ENCODE measurements around the gene ZDHHC14.

Gene ZDHHC14

GRCh38 chr6:157428427-157429202 lies 47.6 kb downstream of the ZDHHC14 start:
- no peak overlapping the region for H3K4me3 ChIP-seq (ENCODE audit: low read depth, low read length)
- TF ChIP-seq, protein P1, sequence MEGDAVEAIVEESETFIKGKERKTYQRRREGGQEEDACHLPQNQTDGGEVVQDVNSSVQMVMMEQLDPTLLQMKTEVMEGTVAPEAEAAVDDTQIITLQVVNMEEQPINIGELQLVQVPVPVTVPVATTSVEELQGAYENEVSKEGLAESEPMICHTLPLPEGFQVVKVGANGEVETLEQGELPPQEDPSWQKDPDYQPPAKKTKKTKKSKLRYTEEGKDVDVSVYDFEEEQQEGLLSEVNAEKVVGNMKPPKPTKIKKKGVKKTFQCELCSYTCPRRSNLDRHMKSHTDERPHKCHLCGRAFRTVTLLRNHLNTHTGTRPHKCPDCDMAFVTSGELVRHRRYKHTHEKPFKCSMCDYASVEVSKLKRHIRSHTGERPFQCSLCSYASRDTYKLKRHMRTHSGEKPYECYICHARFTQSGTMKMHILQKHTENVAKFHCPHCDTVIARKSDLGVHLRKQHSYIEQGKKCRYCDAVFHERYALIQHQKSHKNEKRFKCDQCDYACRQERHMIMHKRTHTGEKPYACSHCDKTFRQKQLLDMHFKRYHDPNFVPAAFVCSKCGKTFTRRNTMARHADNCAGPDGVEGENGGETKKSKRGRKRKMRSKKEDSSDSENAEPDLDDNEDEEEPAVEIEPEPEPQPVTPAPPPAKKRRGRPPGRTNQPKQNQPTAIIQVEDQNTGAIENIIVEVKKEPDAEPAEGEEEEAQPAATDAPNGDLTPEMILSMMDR (IDR thresholded peaks at IDR 0.05; ENCODE audit: low read depth, low read length): no peak

DNA sequence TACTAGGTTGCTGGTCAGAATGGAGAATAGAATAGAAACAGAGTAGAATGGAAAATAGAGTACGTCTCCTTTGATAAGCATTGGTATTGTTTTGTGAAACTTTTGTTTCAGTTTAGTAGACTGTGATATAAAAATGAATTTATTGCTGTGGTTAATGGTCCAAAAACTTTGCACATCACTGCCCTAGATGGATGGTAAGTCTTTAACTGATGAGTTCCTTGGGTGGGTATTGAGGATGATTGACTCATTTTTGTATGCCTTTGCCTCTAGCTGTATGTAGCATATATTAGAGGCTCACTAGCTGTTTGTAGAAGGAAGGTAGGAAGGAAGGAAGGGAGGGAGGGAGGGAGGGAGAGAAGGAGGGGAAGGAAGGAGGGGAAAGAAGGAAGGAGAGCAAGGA lies 48.3 kb downstream of the ZDHHC14 start:
- no peak overlapping the region for H3K4me3 ChIP-seq (ENCODE audit: low read depth, low read length)
- TF ChIP-seq, protein P1 (IDR thresholded peaks at IDR 0.05; ENCODE audit: low read depth, low read length): no peak

- H3K4me3 ChIP-seq (ENCODE audit: low read depth, low read length): no peak overlapping the region
- TF ChIP-seq, protein P1 (IDR thresholded peaks at IDR 0.05; ENCODE audit: low read depth, low read length): no peak
Observed at GRCh38 chr6:157430834-157431233, 49.8 kb downstream of the ZDHHC14 start.

DNA sequence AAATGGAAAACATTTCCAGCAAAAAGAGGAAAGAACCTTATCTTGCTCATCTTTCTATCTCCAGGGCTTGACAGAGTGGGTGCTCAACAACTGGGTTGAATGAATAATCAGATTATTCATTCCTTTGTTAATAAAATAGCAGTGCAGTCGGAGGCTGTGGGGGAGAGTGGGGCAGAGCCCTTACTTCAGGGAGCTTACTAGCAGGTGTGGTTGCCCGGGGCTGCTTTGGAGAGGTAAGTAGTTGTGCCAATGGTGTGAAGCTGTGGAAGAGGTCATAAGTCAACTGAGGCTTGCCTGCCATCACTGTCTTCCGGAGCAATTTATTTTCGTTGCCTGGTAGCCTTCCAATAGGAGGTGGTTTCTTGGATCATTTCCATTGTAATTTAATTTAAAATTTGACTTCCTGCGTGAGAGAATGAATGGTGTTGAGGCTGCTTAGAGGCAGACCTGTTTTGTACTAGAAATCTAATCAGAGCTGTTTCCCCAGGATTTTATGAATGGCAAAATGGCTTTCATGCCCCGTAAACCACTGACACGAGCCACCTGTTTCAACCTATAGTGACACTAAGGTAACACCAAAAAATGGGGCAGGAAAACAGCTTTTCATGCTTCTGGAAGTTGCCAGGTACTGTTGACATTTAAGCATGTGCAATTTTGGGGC lies 51.4 kb downstream of the ZDHHC14 start:
- no peak overlapping the region for H3K4me3 ChIP-seq (ENCODE audit: low read depth, low read length)
- TF ChIP-seq, protein P1 (IDR thresholded peaks at IDR 0.05; ENCODE audit: low read depth, low read length): no peak

- H3K4me3 ChIP-seq (ENCODE audit: low read depth, low read length): no peak overlapping the region
- TF ChIP-seq, protein P1 (IDR thresholded peaks at IDR 0.05; ENCODE audit: low read depth, low read length): no peak
Observed at GRCh38 chr6:157432892-157433265, 51.9 kb downstream of the ZDHHC14 start.

- TF ChIP-seq, protein P1 (IDR thresholded peaks at IDR 0.05; ENCODE audit: low read depth, low read length): no peak
- H3K4me3 ChIP-seq (ENCODE audit: low read depth, low read length): no peak overlapping the region
Observed at GRCh38 chr6:157433678-157434081, 52.7 kb downstream of the ZDHHC14 start.

- H3K4me3 ChIP-seq (ENCODE audit: low read depth, low read length): no peak overlapping the region
- TF ChIP-seq, protein P1 (IDR thresholded peaks at IDR 0.05; ENCODE audit: low read depth, low read length): no peak
Observed at GRCh38 chr6:157434349-157435033, 53.5 kb downstream of the ZDHHC14 start.
